Heart left ventricle (tissue), 13 donors: ENCODE results near the gene S100A13.

Experiments
- POLR2A ChIP-seq, 2 donors: fragments of 450-650 bp; IDR thresholded peaks; one replicate each; pipeline ENCODE4 v1.6.1; 2017; ENCODE audit warnings: antibody characterized with exemption in 2 of 2, mild to moderate bottlenecking in 2 of 2, moderate library complexity in 2 of 2
- TF ChIP-seq, protein P1 (sequence below), 12 donors: fragments of 200-600 bp; sonication (generic) in 4 of 12; IDR thresholded peaks; one replicate each; pipeline versions ENCODE4 v1.5.0 to v1.8.0; 2018 to 2022; ENCODE audit warnings: antibody characterized with exemption in 12 of 12, mild to moderate bottlenecking in 5 of 12
- donor health status: ischemic (EF 13 %, LVEDD 7.1; RV severe dilation, severe dysfunction).
- donor health status: DM: no; HTN: yes; CAD: no.
- donor health status: DM: no; HTN: no; CAD: no.
- donor health status: ischemic (EF 25% LVEDD 6.9; RV normal size, moderate dysfunction).
- donor health status: ischemic (EF 25% LVEDD 5.7; RV mildly dilated, moderate dysfunction).
- donor health status: ischemic (EF 35%, LVEDD 5.7; RV mildly dilated, moderate dysfunction).
- donor health status: nonischemic (EF 11% LVEDD 7.7; RV severe dilation, severe dysfunction).
- donor health status: DM: yes; HTN: yes; CAD: no.
- donor health status: PGD.
- donor health status: ischemic (EF 29% LVEDD 5.4; RV normal size, mild dysfunction).
- donor health status: nonischemic (EF 23%, LVEDD 6.1; RV moderate dilation, normal function).

DNA sequence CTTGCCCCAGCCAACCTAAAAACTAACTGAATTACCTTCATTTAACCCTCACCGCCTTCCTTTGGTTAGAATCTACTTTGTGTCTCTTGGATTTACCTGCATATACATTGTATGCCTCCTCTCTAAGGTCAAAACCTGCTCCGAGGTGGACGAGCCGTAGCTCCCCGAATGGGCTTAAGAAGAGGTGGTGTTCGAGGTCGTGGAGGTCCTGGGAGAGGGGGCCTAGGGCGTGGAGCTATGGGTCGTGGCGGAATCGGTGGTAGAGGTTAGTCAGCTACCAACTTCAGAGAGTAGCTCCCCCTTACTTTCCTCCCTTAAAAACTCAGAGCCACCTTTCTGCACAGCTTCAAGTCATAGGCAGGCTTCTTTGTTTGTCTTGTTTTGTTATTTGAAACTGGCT lies 15.8 kb upstream of the S100A13 start:
- TF ChIP-seq POLR2A (IDR thresholded peaks at IDR 0.05), result no peak
- TF ChIP-seq, protein P1, sequence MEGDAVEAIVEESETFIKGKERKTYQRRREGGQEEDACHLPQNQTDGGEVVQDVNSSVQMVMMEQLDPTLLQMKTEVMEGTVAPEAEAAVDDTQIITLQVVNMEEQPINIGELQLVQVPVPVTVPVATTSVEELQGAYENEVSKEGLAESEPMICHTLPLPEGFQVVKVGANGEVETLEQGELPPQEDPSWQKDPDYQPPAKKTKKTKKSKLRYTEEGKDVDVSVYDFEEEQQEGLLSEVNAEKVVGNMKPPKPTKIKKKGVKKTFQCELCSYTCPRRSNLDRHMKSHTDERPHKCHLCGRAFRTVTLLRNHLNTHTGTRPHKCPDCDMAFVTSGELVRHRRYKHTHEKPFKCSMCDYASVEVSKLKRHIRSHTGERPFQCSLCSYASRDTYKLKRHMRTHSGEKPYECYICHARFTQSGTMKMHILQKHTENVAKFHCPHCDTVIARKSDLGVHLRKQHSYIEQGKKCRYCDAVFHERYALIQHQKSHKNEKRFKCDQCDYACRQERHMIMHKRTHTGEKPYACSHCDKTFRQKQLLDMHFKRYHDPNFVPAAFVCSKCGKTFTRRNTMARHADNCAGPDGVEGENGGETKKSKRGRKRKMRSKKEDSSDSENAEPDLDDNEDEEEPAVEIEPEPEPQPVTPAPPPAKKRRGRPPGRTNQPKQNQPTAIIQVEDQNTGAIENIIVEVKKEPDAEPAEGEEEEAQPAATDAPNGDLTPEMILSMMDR (IDR thresholded peaks at IDR 0.05), result no peak
